B cell (primary cell): ENCODE data around the gene AGPAT3. TPM values are rescaled to one million over a fixed set of nuclear protein-coding genes. Genes with fewer than 3 reads are reported as not detected.

Source experiments
- ATAC-seq: fragments of 200-7000 bp; cut with Tn5 transposase; one replicate; pipeline ENCODE4 v1.10.0; 2021; ENCODE audit warnings: low read depth, mild to moderate bottlenecking, moderate number of reproducible peaks, moderate library complexity
- CTCF ChIA-PET: fragments of 350-600 bp; sonication (Branson Sonifier 250); formaldehyde crosslinking; loops from one replicate; lab custom pipeline; 2021; ENCODE audit warnings: antibody characterized with exemption, inconsistent platforms; lab: Charles Lee
- POLR2A ChIA-PET: fragments of 350-600 bp; sonication (Branson Sonifier 250); formaldehyde crosslinking; loops from one replicate; lab custom pipeline; 2021; ENCODE audit warnings: antibody characterized with exemption; lab: Charles Lee
- DNase-seq: peaks from one replicate; pipeline ENCODE4 v3.0.0; 2013
- H2AFZ ChIP-seq: 2 replicates; pipeline ENCODE4 v1.6.1; 2012; ENCODE audit warnings: mild to moderate bottlenecking, low read depth, low read length; ENCODE audit not compliant: insufficient read depth, poor library complexity, severe bottlenecking
- H3K27ac ChIP-seq, 2 donors: 1 replicate in 1 of 2; 2 replicates in 1 of 2; pipeline ENCODE4 v1.5.1; 2012 to 2013; ENCODE audit warnings: low read length in 2 of 2, mild to moderate bottlenecking in 2 of 2, moderate library complexity in 1 of 2
- H3K27me3 ChIP-seq, 4 experiments: fragments of 200-600 bp in 1 of 4; sonication (generic) in 1 of 4; replicated peaks in 1 of 4; 1 replicate in 2 of 4; 2 replicates in 2 of 4; pipeline versions ENCODE4 v1.6.1 to v1.7.0; 2013 to 2016; ENCODE audit warnings: low read length in 3 of 4, mild to moderate bottlenecking in 2 of 4, mixed read lengths in 1 of 4, moderate library complexity in 1 of 4; ENCODE audit not compliant: insufficient read depth in 4 of 4, control insufficient read depth in 3 of 4; ENCODE audit errors: control extremely low read depth in 1 of 4
- H3K36me3 ChIP-seq, 2 experiments: replicated peaks in 1 of 2; 1 replicate in 1 of 2; 2 replicates in 1 of 2; pipeline versions ENCODE4 v1.6.1 to v1.7.1; 2013; ENCODE audit warnings: low read length in 1 of 2; ENCODE audit not compliant: insufficient read depth in 2 of 2, control insufficient read depth in 1 of 2; ENCODE audit errors: control extremely low read depth in 1 of 2, extremely low read depth in 1 of 2
- H3K4me1 ChIP-seq, 2 donors: fragments of 200-600 bp in 1 of 2; sonication (generic) in 1 of 2; 1 replicate in 1 of 2; 2 replicates in 1 of 2; pipeline versions ENCODE4 v1.5.1 to v1.6.1; 2013 to 2017; ENCODE audit warnings: low read length in 2 of 2; ENCODE audit not compliant: control insufficient read depth in 2 of 2, insufficient read depth in 2 of 2
- H3K4me2 ChIP-seq: replicated peaks from 2 replicates; pipeline ENCODE3; 2012; ENCODE audit warnings: mild to moderate bottlenecking, low read depth, low read length; ENCODE audit not compliant: poor library complexity, severe bottlenecking
- H3K4me3 ChIP-seq, 5 experiments: fragments of 200-600 bp in 1 of 5; sonication (generic) in 1 of 5; 1 replicate in 3 of 5; 2 replicates in 2 of 5; pipeline versions ENCODE4 v1.5.1 to v1.7.0; 2011 to 2016; ENCODE audit warnings: low read length in 4 of 5, mild to moderate bottlenecking in 4 of 5, low read depth in 2 of 5, control low read depth in 1 of 5, moderate library complexity in 1 of 5; ENCODE audit not compliant: insufficient read depth in 1 of 5; ENCODE audit errors: control extremely low read depth in 1 of 5, extremely low read depth in 1 of 5
- H3K79me2 ChIP-seq: fragments of 200-600 bp; sonication (generic); one replicate; pipeline ENCODE4 v1.6.0; 2016; ENCODE audit warnings: low read length; ENCODE audit not compliant: control insufficient read depth, insufficient read depth
- H3K9ac ChIP-seq: fragments of 200-600 bp; sonication (generic); 2 replicates; pipeline ENCODE4 v1.6.1; 2017; ENCODE audit warnings: mild to moderate bottlenecking, low read length, moderate library complexity
- H3K9me3 ChIP-seq, 3 donors: one replicate each; pipeline versions ENCODE4 v1.6.1 to v1.7.1; 2013; ENCODE audit warnings: low read length in 2 of 3; ENCODE audit not compliant: control insufficient read depth in 2 of 3, insufficient read depth in 1 of 3; ENCODE audit errors: control extremely low read depth in 1 of 3
- H4K20me1 ChIP-seq: 2 replicates; pipeline ENCODE4 v1.6.0; 2012; ENCODE audit warnings: mild to moderate bottlenecking, low read length; ENCODE audit not compliant: insufficient read depth, control insufficient read depth, poor library complexity, severe bottlenecking
- H3K27ac Mint-ChIP-seq: one replicate; pipeline ENCODE4 v1.8.0; 2021; ENCODE audit warnings: mixed read lengths
- H3K27me3 Mint-ChIP-seq: one replicate; pipeline ENCODE4 v1.8.0; 2021; ENCODE audit warnings: mixed read lengths
- H3K4me1 Mint-ChIP-seq: one replicate; pipeline ENCODE4 v1.8.0; 2021; ENCODE audit warnings: mixed read lengths
- H3K4me3 Mint-ChIP-seq: one replicate; pipeline ENCODE4 v1.8.0; 2021; ENCODE audit warnings: mixed read lengths
- H3K9me3 Mint-ChIP-seq: one replicate; pipeline ENCODE4 v1.8.0; 2022; ENCODE audit warnings: mixed read lengths; ENCODE audit not compliant: insufficient read depth
- CTCF ChIP-seq: fragments of 200-600 bp; IDR thresholded peaks from one replicate; pipeline ENCODE4 v1.8.0; 2022; ENCODE audit warnings: antibody characterized with exemption, mild to moderate bottlenecking
- EZH2 ChIP-seq: IDR thresholded peaks from 2 replicates; pipeline ENCODE4 v1.6.1; 2012; ENCODE audit warnings: borderline replicate concordance, low read depth, mild to moderate bottlenecking, moderate library complexity, low read length; ENCODE audit not compliant: insufficient read depth, poor library complexity, severe bottlenecking
- WGBS: methylation state at CpG from one replicate; pipeline ENCODE4 v1.1.5; 2013; ENCODE audit warnings: missing lambda C conversion rate; ENCODE audit not compliant: insufficient coverage; 5-methylcytosine and 5-hydroxymethylcytosine counted together
- intact Hi-C: fragments of 100-400 bp; cut with micrococcal nuclease; formaldehyde crosslinking; loops from one replicate; pipeline ENCODE4 v1.10.0; 2022
- polyA plus RNA-seq: library from polyadenylated mRNA; depleted of rRNA; stranded (reverse); fragments of >200 nt; gene quantifications from 2 replicates; pipeline ENCODE4 v1.2.3, GENCODE V29; 2012
- total RNA-seq, 2 donors: library from RNA; stranded (reverse); fragments of 120-200 nt in 1 of 2; gene quantifications; 1 replicate in 1 of 2; 2 replicates in 1 of 2; pipeline versions ENCODE4 v1.2.3 to v1.2.4, GENCODE V29; 2013 to 2022

The AGPAT3 gene
- total and polyA plus RNA-seq, 2 donors (not counting 1 experiment from before 2014, with no cell fraction given): 14.3 to 49.3 TPM

- H3K9me3 Mint-ChIP-seq: no peaks in the 10 kb centered on the region
- intact Hi-C loops: no loop called here
- H3K4me1 Mint-ChIP-seq: peaks cover 7% of the 10 kb centered on the region
- TF ChIP-seq EZH2: no peak
- peaks cover 0 to 21% of the 10 kb centered on the region in 2 experiments for H3K36me3 ChIP-seq
- H3K4me3 Mint-ChIP-seq: no peak overlapping the region
- no peaks in the 10 kb centered on the region for H4K20me1 ChIP-seq
- no peak overlapping the region for H3K4me3 ChIP-seq
- no peak overlapping the region for H3K27ac ChIP-seq
- WGBS: 96% methylated on average over 16 of the region's 17 CpGs
- H3K9me3 ChIP-seq: no peaks in the 10 kb centered on the region
- H3K4me2 ChIP-seq: no peak overlapping the region
- no peaks in the 10 kb centered on the region for H3K4me1 ChIP-seq
- H3K27ac Mint-ChIP-seq: no peak overlapping the region
- ChIA-PET POLR2A (no interaction called here), CTCF (interaction anchor here (1.1 kb wide), 1 partner anchor 155 kb away, joined by 4 read pairs; no protein-coding TSS in a partner anchor)
- no peaks in the 10 kb centered on the region for H3K79me2 ChIP-seq
- H3K27me3 ChIP-seq: no peaks in the 10 kb centered on the region
- ATAC-seq: no peak
- no peak overlapping the region for H3K9ac ChIP-seq
- DNase-seq: no peak
- no peaks in the 10 kb centered on the region for H3K27me3 Mint-ChIP-seq
- no peak overlapping the region for H2AFZ ChIP-seq
These were observed 101.0 kb downstream of the AGPAT3 start for GRCh38 chr21:43965911-43966585.

DNA sequence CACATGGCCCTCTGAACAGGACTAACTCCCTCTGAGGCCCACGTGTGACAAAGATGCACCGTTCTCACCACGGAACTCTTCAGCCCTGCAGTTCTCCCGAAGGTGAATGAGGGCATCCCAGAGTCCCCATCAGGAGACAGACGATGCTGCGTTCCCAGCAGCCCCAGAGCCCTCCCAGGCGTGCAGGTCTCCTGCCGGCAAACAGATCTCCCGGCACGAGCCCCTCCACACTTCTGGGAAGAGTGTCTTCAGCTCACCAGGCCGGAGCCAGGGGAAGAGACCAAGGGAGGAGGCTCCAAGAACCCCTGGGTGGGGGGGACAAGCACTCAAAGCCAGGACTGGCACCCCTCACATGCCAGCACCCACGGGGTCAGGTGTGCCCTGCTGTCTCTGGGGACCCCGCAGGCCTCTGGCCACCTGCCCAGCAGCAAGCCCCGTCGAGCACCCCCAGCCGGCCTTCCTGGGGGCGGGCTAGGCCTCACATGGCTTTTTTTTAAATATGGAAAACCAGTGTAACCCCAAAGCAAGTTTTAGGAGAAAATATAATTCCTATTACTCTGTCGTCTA lies 102.0 kb downstream of the AGPAT3 start:
- Histone ChIP-seq H3K27me3 (no peaks in the 10 kb centered on the region), H2AFZ (no peak overlapping the region), H4K20me1 (no peaks in the 10 kb centered on the region), H3K79me2 (no peaks in the 10 kb centered on the region), H3K4me2 (no peak overlapping the region), H3K36me3 (peaks cover 0 to 26% of the 10 kb centered on the region in 2 experiments), H3K9me3 (no peaks in the 10 kb centered on the region), H3K4me3 (no peak overlapping the region), H3K4me1 (no peaks in the 10 kb centered on the region), H3K27ac (no peak overlapping the region), H3K9ac (no peak overlapping the region)
- ChIA-PET CTCF (no interaction called here), POLR2A (no interaction called here)
- Mint-ChIP-seq H3K4me3 (no peak overlapping the region), H3K27me3 (no peaks in the 10 kb centered on the region), H3K4me1 (no peaks in the 10 kb centered on the region), H3K27ac (no peak overlapping the region), H3K9me3 (no peaks in the 10 kb centered on the region)
- intact Hi-C loops: no loop called here
- ATAC-seq: no peak
- TF ChIP-seq CTCF (no peak), EZH2 (no peak)
- no peak for DNase-seq
- WGBS: 96% methylated on average over 18 of the region's 18 CpGs
